ENCODE data around the gene DNAI1.

The DNAI1 gene

DNA sequence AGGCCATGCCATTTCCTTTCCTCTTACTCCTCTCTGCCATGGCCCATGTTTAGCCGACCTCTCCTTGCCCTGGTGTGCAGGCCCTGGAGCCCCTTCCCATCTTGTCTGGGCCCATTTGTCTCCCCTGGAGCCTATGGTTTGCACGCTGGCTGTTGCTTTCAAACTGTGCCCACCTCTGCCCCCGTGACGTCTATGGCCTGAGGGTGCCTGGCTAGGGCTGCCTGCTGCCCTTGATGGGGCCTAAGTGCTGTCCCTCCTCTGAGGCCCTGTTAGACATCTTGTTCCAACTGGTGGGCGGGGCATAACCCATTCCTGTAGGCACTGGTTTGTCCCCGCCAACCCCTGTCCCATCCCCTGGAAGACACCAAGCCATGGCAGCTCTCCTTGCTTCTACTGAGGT, 86.9 kb downstream of the DNAI1 start:
- no peak for DNase-seq (ENCODE audit: low spot score)

DNA sequence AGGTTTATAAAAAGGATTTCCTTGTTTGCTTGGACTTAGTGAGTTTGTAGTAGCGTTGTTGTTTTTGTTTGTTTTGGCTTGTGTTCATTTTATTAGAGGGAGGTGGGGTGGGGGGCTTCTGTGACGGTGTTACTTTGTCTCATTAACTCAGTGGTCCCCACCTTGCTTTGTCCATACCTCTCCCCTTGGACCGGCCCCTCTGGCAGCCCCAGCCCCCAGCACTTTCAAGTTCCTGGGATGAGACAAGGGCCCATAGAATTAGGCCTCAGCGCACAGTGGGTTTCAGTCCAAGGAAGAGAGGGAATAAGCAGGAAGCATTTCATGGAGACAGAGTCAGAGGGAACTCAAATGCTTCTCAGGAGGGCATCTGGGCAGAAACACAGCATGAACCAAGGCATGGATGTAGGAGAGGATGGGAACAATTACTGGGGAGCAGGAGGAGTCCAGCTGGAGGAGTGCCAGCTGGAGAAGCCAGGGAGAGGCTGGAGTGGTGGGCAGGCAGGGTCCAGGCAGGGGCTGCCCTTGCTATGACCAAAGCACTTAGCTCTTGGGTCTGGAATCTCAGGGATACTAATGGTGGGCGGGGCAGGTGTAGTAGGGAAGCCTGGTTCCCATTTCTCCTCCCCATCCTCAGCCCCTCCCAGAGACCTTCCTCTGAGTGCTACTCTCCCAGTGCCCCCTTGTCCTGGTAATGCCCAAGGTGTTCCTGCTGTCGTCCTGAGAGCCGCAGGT, 87.7 kb downstream of the DNAI1 start:
- DNase-seq (ENCODE audit: low spot score), result no peak

DNA sequence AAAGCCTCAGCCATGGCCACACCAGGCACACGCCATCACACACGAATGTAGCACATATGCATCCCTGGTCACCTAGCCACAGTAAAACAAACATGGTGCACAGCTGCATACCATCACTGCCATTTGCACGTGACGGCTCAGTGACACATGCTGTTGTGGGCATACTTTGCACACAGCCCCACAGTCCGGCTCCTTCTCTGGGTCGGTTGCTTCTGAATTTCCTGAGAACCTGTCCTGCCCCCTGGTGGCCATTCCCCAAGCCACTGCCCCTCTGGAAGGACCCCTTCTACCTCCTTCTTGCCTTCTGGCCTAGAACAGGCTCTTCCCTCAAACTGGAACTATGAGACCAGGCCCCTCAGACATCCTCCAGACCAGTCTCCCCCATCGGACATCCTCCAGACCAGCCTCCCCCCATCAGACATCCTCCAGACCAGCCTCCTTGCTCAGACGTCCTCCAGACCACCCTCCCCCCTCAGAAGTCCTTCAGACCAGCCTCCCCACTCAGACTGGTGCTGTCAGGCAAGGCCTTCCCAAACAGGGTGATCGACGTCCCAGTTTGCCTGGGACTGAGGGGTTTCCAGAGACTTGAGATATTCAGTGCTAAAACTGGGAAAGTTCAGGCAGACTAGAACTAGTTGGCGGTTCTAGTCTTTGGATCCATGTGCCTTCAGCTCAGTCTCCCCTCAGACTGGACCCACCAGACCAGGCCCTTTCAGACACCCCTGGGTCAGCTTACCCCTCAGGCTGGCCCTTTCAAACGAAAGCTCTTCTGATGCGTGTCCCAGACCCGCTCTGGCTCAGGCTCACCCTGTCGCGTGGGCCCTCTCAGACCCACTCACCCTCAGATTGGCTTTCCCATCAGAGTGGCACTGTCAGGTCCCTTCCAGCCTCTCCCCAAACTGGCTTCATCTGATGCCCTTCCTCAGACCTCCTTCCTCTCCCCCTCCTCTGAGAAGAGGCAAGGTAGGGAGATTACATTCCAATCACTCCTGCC, 88.5 kb downstream of the DNAI1 start:
- DNase-seq (ENCODE audit: low spot score), result no peak

DNA sequence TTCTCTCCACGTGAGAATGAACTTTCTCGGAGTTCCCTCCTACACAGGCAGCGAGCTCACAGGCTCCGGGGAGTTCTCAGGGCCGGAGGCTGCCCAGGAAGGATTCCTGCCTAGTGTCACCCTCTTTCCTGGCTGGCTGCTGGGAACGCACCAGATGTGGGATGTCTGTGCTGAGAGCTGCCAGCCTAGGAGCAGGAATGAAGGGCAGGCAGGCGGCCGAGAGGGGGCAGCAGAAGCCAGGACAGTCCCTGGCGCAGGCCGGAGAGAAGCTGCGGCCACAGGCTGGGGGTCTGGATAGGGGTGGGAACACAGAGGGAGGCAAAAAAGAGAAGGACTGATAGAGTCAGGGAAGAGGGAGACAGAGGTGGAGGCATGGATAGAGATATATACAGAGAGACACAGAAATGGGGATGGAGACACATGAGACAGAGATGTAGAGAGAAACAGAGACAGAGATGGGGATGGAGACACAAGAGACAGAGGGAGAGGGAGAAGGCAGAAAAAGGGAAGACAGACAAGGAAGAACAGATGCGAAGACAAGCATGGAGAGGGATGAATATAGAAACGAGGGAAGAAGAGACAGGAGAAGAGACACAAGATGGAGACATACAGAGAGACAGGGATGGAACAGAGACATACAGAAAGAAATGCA, 89.5 kb downstream of the DNAI1 start:
- peak; percentile 78 for DNase-seq (ENCODE audit: low spot score)

DNA sequence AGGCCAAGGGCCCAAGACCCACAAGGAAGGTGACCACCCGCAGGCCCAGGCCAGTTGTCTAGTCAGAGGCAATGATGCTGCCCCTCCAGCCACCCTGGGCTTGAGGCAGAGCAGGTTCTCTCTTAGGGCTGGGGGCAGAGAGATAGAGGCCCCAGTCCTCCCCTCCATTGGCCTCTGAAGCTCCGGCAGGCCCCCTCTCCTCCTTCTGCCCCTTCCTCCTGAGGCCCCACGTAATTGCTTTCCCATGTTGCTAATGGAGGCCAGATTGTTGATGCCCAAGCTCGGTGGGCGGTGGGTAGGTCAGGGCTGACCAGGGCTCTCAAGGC, 90.8 kb downstream of the DNAI1 start:
- DNase-seq (ENCODE audit: low spot score), result no peak

DNA sequence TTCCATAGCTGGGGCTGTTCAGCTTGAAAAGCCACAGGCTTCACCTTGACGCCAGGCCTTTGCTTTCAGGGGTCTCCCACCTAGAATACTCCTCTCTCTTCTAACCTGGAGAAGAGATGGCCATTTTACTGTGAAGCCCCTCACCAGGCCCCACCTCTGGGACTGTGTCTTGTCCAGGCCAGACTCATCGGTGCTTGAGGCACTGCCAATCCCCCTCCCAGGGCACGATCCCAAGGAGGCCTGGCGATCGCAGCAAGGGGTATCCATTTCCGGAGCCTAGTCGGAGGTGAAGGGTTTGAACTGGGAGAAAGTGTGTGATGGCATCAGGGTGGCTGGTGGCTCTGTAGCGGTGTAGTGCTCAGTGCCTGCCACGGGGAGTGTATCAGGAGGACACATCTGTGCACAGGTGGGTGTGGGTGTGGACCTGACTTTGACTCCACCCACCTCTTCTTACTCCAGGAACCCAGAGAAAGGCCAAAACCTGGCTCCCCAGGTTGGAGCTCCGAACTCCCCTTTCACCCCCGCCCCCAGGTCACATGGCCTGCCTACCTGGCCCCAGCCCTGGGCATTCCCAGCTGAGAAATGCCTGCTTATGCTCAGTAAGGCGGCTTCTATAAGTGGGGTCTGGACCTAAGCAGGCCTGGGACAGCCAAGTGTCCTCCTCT, 91.5 kb downstream of the DNAI1 start:
- DNase-seq (ENCODE audit: low spot score), result no peak

DNA sequence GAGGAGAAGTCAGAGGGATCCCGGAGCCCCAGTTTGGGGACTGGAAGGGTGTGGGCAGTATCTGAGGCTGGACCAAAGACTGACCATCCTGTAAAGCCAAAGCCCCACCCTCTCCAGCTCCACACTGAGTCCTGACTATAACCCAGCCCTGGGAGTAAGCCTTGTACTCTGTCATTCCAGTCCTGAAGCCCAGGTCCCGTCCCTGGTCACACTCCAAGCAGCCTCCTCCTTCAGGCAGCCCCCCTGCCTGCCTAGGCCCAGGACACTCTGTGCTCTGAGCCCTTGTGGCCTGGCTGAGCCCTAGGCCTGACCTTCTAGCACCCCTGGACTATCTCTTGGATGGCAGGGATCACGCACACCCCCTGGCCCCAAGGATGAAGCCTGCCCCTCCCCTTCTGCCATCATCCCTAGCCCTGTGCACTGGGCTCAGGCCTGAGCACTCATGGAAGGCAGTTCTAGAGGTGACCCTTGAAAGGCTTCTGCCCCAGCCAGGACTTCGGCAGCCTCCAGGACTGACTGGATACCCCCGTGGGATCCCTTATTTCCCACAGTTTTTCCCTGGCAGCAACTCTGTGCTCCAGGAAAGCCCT, 92.2 kb downstream of the DNAI1 start:
- DNase-seq (ENCODE audit: low spot score), result no peak

DNA sequence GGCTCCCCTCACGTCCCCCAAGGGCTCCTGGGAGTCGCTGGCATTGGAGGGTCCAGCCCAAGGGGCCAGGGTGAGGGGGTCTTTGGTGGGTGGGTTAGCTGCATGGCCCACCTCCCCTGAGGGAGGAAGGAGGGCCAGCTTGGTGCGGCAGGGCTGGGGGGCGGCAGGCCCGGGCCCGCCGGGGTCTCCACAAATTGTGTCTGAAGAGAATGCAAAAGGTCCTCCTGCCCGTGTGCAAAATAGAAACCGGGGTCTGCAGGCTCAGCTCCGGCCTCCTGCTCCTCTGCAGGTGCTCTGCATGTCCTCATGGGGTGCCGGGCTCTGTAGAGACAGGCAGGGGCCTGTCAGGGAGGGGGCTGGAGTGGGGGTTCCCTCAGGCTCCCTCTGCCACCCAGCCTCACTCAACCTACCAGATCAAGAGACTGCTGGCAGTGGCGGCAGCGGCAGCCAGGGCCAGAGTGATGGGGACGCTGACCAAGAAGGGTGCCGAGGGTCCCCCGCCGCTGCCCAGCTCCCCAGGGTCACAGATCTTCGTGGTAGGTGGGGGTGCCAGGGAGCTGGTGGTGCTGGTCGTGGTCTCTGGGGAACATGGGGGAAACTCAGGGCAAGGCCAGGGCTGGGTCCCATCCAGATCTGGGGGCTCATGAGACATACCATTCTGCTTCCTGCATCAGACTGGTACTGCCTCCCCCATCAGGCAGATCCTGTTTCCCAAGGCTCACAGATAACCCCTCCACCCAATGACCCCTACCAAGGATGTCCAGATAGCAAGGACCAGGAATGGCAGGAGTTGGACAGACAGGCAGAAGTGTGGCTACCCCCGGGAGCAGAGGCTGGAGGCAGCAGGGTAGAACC, 93.4 kb downstream of the DNAI1 start:
- no peak for DNase-seq (ENCODE audit: low spot score)

DNA sequence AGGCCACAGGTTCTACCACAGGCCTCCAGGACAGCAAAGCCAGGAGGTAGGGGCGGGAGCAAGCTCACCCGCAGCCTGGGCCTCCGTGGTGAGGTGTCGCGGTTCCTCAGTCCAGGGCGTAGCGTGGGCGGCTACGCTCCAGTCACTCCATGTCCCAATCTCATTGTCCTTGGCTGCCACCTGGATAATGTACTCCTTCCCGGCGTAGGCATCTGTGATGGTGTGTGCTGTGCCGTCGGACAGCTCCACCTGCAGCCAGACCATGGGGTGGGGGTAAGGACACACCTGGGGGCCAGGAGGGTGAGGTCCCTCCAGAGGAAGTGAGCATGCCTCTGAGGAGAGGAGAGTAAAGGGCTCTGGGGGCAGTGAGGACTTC, 94.0 kb downstream of the DNAI1 start:
- DNase-seq (ENCODE audit: low spot score), result no peak

DNA sequence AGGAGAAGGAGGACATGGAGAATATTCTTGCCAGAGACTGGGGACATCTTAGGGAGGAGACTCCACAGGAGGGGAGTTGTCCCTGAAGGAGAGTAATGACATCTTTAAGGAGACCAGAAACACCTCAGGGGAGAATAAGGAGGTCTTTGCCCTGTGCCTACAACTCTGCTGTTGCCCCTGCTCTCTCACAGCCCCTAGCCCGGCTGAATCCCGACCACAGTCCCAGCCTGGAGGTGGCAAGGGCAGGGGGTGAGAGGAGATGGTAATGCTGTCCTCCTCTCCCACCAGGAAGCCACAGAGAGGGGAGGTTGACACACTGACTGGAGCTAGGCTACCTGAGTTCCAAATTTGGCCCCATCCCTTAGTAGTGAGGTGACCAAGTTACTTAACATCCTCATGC, 94.4 kb downstream of the DNAI1 start:
- DNase-seq (ENCODE audit: low spot score), result no peak

DNA sequence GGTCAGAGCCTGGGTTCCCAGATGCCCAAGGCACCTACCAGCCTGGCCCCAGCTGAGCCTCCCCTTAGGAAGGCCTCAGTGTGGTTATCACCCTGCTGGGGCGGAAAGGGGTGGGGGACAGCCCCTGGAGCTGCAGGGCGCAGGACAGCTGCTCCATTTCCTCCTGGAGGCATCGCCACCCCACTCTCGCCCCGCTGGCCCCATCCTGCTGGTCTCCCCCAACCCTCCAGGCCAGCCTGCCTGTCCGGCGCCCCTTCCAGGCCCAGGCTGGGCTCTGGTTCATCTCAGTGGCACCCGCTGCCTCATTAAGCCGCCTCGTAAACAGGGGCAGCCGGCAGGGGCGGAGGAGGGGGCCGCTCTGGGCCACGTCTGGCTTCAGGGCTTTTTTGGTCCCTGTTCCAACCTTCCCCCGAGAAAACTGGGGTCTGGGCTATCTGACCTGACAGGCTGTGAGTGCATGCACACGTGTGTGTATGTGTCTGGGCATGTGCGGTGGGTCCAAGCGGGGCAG, 95.0 kb downstream of the DNAI1 start:
- DNase-seq (ENCODE audit: low spot score), result no peak

DNA sequence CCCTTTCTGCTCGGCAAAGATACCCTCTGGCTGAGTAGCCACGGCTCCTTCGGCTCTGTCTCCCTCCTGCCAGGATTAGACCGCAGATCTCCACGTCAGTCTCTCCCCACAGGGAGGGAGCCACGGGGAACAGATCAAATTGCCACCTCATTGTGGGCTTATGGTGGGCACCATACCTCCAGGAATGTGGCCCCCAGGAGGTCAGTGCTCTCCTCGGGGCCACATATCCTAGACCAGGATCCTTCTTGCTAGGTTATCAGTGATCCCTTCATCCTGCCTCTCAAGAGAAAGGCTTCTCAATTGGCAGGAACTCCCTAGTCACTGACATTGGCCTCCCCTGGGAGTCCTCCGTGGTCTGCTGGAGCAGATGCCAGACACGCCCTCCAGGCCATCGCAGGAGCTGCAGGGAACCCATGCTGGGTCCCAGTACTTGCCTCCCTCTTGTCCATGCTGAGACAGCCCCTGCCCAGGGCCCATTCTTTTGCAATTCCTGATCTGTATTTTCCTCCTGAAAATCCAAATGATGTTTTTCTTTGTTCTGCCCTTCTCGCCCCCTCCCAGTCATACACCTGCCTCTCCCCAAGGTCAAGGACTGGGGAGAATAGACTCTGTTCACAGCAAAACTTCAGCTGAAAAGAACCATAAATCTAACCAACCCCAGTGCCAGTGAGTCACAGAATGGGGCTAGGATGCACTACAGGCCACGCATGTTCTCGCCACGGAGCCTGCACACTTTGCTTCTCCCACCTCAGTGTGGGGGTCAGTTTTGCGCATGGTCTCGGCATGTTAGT, 95.8 kb downstream of the DNAI1 start:
- no peak for DNase-seq (ENCODE audit: low spot score)

DNA sequence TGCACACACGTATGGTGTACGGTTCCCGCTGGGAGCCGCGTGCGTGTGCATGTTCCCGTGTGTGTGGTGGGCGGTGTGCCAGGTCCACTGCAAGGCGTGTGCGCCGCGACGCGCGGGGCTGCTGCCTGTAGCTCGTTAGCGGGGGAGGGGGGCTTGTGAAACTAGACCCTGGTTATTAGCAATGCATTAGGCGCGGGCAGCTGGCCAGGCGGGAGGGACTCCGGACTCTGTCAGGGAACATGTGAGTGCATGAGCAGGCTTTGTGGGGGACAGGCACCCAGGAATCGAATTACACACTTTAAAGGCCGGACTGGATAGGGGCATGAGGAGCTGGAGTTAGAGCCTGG, 96.4 kb downstream of the DNAI1 start:
- no peak for DNase-seq (ENCODE audit: low spot score)

DNA sequence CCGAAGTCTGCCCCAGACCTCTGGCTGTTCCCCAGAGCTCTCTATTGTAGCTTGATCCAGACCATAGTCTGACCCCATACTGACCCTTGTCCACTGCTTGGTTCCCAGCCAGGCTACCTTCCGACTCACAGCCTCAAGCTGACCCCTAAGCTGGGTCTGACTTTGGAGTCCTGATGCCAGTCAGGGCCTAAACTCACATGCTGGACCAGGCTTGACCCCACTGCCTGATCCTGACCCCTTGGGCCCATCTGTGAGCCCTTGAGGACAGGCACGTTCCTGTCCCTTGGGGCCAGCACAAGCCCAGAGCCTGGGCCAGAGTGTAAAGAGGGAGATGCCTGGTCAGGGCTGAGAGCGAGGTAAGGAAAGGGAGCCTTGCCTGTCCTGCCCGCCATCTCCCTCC, 96.9 kb downstream of the DNAI1 start:
- no peak for DNase-seq (ENCODE audit: low spot score)

DNA sequence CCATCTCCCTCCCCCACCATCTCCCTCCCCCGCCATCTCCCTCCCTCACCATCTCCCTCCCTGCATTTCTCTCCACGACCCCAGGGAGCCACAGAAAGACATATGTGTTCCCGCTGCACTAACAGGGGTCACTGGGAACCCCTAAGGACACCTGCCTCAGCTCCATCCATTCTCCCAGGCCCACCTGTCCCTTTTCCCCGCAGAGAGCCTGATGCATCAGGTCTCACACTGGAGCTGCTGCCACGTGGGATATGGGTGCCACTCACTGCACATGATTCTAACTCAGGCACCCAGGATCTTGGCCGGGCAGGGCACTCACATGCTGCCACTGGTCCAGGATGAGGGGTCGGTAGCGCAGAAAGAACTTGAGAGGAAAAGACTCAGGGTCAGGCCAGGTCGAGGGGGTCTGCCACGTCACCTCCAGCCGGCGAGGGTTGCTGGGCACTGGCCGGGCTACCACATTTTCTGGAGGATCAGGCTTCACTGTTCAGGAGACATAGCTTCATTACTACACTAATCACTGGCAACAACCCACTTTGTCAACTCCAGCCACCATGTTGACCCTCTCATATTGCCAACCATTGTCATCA, 97.4 kb downstream of the DNAI1 start:
- DNase-seq (ENCODE audit: low spot score), result no peak

DNA sequence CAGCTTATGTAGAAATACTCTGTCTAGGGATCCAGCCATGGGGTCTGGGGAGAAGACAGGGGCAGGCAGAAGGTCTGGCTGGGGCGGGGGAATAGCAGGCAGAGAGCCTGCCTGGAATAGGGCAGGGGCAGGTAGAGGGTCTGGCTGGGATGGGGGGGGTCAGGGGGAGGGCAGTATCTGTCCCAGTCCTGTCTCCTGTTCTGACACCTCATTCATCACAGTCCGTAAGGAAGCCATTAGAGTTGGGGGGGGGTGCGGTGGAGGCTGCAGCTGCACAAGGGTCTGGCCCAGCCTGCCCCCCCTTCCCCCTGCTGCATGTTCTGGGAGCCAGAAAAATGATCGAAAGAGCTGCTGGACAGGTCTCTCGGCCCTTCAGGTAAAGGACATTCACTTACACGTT, 98.3 kb downstream of the DNAI1 start:
- no peak for DNase-seq (ENCODE audit: low spot score)

DNA sequence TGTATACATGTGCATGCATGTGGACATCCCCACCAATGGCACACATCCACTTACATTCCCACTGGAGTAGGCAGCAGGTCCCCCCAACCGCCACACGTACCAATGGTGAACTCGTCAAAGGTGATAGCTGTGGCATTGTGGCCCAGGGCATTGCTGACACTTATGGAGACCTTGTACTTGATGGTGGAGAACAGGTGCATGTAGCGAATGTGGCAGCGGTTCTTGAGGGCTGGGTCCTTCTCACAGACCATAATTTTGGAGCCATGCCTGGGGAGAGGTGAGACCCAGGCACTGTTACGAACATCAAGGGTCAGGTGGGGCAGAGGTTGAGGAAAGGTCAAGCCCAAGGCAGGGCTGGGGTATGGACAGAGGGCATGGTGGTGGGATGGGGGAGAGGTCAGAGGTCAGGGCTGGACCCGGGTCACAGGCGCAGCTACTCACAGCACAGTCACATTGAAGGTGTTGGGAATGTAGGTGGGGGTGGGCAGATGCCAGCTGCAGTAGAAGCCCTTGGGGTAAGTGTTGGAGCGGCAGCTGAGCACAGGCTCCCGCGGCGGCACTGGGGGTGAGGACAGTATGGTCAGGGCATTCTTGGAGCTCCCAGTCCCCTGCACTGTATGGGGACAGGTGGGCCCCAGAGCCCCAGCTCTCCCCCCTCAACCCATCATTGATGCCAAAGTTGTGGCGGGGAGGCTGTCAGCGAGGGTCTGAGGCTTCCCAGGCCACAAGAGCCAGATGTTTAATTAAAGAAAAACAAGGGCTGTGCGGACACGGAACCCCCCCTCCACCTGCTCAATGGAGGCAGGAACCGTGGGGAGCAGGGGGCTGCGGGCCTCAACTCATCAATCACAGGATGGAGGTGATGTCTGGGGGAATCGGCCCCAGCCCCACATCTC, 99.1 kb downstream of the DNAI1 start:
- no peak for DNase-seq (ENCODE audit: low spot score)

DNA sequence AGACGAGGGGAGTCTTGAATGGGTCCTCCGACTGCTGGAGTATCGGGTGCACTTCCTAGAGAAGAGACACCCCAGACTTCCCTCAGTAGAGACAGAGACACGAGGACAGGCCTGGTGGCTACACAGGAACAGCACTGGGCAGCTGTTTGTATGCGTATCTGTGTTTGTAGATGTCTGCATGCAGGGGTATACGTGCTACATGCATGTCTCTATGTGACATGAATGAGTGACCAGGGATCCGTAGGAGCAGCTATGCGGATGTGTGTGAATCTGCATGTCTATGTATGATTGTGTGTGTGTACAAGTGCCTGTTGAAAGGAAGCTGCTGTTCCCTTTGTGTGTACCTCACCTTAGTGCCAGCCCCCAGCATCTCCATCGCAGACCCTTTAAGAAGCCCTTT, 99.8 kb downstream of the DNAI1 start:
- DNase-seq (ENCODE audit: low spot score), result no peak

Measured in HuH-7.5 (cell line).